ENCODE measurements around the gene PHKB. TPM values are rescaled to one million over a fixed set of nuclear protein-coding genes. Genes with fewer than 3 reads are reported as not detected.

The PHKB gene
- total RNA-seq, 1 donor from 2014 or later: 94.2 TPM

DNA sequence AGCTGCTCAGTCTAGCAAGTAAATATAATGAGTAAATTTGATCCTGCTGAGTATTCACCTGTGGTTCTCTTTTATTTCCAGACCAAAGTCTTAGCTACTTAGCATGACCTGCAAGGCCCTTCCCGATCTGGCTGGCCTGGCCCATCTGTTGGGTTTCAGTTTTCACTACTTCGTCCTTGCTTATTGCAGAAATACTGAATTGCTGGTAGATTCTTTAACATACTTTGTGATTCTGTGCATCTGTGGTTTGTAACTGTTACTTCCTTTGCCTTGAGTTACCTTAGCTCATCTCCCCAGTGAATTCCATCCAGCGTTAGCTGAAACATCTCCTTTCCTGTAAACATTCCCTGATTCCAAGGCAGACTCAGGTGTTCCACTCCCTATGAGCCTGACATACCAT is 131.1 kb downstream of the PHKB start:
- no peak for ATAC-seq
- intact Hi-C loops (cut with DNase I): no loop called here
- no peak for DNase-seq (ENCODE audit: low spot score)

DNA sequence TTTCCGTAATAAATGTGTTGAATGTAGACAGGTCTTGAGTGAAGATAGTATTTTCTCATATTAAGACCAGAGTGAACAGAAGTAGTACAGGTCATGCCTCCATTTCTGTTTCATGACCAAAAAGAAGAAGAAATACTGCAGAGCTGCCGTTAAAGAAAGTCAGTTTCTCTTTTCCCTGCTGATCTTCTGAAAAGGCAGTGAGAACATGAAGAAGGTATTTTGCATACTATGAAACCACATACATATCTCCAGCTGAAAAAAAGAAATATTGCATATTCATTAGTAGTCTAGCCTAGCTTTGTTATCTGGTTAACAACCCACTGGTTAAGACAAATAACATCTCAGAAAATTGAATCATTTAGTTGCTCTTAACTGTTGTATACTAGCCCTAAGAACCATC is 138.4 kb downstream of the PHKB start:
- ATAC-seq (no peak), DNase-seq (ENCODE audit: low spot score) (no peak)
- intact Hi-C loops (cut with DNase I): no loop called here

DNA sequence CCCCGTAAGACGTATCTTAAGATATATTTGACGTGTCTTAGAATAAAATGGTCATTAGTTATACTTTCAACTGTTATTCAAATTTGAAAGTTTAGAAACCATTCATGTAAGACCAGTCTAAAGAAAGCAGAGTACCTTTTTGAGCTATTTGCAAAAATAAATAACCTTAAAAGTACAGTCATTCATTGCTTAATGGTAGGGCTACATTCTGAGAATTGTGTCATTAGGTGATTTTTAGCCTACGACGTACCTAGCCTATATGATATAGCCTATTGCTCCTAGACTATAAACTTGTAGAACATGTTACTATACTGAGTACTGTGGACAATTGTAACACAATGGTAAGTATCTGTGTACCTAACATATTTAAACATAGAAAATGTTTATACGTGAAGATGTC is 139.2 kb downstream of the PHKB start:
- DNase-seq (ENCODE audit: low spot score) (no peak), ATAC-seq (no peak)
- intact Hi-C loops (cut with DNase I): no loop called here

DNA sequence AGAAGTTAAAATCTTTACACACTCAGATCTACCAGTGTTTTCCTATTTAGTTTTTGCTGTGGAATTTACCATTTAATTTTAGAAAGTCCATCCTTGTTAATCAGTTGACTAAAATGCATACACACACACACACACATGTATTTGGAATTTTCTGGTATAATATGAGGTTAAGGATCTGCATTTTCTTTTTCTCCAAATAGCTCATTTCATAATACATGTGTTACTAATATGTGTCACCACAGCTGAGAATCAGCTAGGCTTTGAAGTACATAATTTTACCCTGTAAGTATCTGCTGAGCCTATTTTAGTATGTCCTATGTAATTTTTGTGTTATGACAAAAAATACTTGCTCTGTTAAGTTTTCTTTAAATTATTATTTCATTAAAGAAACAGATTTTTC is 143.2 kb downstream of the PHKB start:
- intact Hi-C loops (cut with DNase I): no loop called here
- ATAC-seq: no peak
- DNase-seq (ENCODE audit: low spot score): no peak

DNA sequence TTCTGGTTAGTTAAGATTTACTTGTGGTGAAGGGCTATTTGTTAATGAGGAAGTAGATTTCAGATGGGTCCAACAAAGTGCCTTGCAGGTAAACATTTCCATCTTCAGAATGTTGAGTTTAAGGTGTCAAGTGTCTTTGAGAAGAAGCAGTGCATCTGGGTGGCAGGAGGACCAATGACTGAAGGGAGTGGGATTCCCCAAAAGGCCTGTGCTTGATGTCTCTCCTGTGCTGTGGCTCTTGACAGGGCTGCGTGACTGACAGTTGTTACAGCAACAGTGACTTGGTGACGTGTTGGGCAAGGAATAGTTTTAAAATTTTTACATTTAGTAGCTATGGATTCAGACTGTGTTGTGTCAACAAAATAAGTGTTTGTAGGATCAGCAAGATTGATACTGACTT is 149.9 kb downstream of the PHKB start:
- ATAC-seq: no peak
- no peak for DNase-seq (ENCODE audit: low spot score)
- intact Hi-C loops (cut with DNase I): no loop called here

- ATAC-seq: no peak
- DNase-seq (ENCODE audit: low spot score): no peak
- intact Hi-C loops (cut with DNase I): no loop called here
Measured at GRCh38 chr16:47611848-47612493, 150.8 kb downstream of the PHKB start.

- DNase-seq (ENCODE audit: low spot score): no peak
- intact Hi-C loops (cut with DNase I): no loop called here
- ATAC-seq: no peak
Measured at GRCh38 chr16:47612711-47613110, 151.6 kb downstream of the PHKB start.

DNA sequence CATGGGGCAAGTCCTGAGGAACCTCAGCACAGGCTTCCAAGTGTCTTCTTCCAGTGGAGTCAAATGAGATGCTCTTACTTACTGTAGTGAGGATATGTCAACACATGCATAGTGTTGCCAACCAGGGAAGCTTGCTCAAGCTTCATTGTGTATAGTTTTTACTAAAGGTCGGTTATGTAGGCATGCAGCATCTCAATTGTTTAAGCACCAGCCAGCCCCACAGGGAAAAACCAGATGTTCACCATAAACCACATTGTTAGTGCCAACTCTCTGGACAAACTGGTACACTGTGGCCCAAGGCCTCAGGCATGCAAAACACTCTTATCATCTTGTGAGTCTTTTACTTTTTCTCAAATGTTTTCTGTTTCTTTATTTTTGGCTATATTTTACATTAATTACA is 152.1 kb downstream of the PHKB start:
- DNase-seq (ENCODE audit: low spot score) (no peak), ATAC-seq (no peak)
- intact Hi-C loops (cut with DNase I): no loop called here

DNA sequence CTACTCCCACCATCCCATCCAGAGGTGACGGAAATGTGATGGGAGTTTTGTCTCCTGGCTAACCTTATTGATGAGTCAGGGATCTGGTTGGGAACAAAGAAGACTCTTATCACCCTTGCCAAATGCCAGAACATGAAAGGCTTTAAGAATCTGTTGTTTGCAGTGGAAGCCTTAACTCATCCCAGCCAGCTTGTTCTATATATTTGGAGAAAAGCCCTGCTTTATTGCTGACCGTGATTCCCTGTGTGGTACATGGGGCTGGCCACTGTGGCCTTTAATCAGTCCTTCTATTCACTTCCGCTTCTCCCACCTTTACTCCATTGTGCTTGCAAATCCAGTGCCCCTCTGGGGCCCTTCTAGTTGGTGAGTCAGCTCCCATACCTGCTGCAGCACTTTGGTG is 156.6 kb downstream of the PHKB start:
- intact Hi-C loops (cut with DNase I): no loop called here

DNA sequence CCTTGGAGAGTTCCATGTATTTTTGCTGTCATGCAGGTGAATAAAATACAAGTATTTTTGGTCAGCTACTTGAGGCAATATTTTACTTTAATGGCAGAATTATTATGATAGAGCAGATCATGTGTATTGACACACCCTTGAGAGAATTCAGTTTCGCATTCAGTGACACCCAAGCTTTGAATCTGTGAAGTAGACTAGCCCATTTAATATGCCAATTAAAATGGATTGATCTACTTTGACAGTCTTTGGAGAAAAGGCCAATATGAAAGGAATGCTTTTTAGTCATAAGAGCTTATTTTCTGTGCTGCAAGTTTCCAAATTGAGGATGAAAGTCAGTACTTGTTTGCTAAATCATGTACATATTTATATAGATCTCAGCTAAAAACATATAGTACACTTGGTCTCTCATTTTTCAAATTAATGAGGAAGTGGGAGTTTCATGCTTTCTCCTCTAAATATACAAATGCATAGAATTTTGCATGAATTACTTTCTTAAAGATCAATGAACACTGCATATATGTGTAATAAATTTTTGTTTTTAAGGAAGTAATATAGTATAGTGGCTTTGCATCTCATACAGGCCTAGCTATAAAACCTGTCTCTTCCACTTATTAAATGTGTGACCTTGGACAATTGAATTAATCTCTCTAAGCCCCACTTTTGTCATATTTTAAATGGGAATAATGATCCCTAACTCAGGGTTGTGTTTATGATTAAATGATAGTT is 161.5 kb downstream of the PHKB start:
- ATAC-seq (no peak), DNase-seq (ENCODE audit: low spot score) (no peak)
- intact Hi-C loops (cut with DNase I): no loop called here

More for the DNA sequence above, 156.6 kb downstream of the PHKB start:
- DNase-seq (ENCODE audit: low spot score): no peak
- no peak for ATAC-seq

DNA sequence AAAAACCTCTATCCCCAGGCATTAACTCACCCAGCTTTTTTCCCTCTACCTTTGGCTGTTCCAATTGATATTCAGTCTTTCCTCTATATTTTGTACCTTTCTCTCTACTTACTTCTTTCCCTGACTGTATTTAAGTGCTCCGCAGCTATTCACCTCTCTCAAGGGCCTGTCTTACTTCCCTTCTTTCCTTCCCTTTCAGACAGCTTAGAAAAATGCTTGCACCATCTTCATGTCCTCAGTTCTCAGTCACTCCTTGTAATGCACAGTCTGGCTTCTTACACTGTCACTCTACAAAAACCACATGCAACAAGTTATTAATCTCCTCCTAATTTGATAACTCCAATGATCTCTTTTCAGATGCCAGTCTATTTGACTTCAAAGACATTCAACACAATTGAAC is 163.4 kb downstream of the PHKB start:
- intact Hi-C loops (cut with DNase I): no loop called here
- DNase-seq (ENCODE audit: low spot score) (no peak), ATAC-seq (no peak)

DNA sequence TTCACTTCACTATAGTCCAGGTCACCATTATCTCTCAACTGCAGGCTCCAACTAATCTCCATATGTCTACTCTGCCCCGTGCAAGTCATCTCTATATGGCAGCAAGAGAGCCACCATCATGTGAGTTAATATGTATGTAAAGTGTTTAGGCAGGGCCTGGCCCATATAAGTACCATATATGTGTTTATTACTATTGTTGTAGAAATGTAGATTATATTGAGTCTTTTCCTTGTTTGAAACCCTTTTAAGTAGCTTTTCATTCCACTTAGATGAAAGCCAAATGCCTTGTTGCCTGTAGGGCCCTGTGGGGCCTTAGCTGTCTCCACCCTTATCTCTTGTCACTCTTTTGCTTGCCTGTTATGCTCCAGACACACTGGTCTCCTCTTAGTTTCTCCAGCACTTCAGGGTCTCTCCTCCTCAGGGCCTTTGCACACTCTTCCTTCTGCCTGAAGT is 164.0 kb downstream of the PHKB start:
- intact Hi-C loops (cut with DNase I): no loop called here
- DNase-seq (ENCODE audit: low spot score) (no peak), ATAC-seq (no peak)

GRCh38 chr16:47626246-47626645 is 165.1 kb downstream of the PHKB start:
- ATAC-seq: no peak
- intact Hi-C loops (cut with DNase I): no loop called here
- no peak for DNase-seq (ENCODE audit: low spot score)

DNA sequence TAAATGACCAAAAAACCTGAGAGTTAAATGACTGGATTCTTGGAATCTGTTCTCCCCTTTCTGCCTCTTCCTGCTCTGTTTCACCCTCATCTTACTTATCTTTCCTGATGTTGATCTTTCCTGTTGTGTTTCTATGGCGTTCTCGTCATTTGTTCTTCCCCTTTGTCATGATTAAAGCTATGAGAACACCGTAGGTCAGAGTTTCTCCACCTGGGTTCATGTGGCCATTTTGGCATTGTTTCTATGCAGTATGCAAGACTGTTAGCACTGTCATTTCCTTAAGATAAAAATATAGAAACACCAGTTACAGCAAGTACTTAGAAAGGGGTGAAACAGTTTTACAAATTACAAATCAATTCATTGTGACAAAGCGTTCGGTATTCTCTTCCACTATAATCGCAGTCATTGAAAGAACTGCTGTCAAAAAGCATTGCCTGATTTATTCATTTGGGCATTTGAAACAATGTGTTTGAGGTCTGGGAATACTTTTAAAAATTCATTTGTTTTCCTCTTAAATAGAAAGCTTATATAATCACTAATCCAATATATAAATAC is 166.0 kb downstream of the PHKB start:
- DNase-seq (ENCODE audit: low spot score) (no peak), ATAC-seq (no peak)
- intact Hi-C loops (cut with DNase I): no loop called here

DNA sequence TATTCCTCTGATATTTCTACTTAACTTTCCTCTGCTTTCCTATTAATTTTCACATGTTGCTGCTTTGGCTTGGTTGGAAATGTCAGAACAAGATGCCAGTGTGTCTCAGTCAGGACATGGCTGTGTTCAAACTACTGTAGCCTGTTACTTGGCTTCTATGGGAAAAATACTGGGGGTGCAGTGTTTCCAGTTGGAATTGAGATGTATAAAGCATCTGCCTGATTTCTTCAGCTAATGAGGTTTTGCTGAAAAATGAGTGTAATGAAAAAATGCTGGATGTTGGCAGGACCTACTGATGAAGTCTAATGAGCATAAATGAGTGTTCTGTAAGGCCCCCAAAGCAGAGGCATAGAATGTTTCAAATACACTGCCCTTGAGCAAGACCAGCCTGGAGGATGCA is 166.6 kb downstream of the PHKB start:
- DNase-seq (ENCODE audit: low spot score) (no peak), ATAC-seq (no peak)
- intact Hi-C loops (cut with DNase I): no loop called here

DNA sequence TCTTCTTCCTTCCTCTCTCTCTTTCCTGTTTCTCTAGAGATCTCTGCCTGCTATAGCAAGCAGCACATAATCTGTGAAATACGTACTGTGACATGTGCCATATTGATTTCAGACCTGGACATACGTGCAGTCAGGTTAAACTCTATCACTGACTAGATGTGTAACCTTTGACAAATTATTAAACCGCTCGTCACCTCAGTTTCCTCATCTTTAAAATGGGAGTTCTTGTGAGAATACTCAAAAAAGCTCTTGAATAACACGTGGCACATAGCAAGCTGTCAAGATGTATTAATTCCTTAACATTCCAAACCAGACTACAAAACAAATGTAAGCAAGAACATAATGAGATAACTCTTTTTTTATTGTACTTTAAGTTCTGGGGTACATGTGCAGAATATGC is 170.0 kb downstream of the PHKB start:
- ATAC-seq (no peak), DNase-seq (ENCODE audit: low spot score) (no peak)
- intact Hi-C loops (cut with DNase I): no loop called here

DNA sequence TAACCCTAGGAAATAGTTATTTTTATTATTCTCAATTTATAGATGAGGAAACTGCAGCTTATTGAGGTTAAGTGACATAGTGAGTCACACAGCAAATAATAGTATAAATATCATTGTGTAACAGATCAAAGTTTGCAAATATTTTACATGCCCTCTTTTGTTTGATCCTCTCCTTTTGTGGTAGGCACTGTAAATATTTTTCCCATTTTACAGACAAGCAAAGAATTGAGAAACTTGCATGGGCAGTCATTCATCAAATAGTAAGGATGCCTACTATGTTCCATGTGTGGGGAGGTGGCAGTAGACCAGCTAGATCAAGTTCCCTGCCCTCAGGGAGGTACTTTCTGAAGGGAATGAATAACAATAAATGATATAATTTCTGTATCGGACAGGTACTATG is 173.0 kb downstream of the PHKB start:
- intact Hi-C loops (cut with DNase I): no loop called here
- DNase-seq (ENCODE audit: low spot score) (no peak), ATAC-seq (no peak)

- intact Hi-C loops (cut with DNase I): no loop called here
- no peak for ATAC-seq
- no peak for DNase-seq (ENCODE audit: low spot score)
Measured at GRCh38 chr16:47634727-47635126, 173.6 kb downstream of the PHKB start.

GRCh38 chr16:47636501-47637099 is 175.5 kb downstream of the PHKB start:
- ATAC-seq (no peak), DNase-seq (ENCODE audit: low spot score) (no peak)
- intact Hi-C loops (cut with DNase I): no loop called here

GRCh38 chr16:47638175-47638574 is 177.0 kb downstream of the PHKB start:
- DNase-seq (ENCODE audit: low spot score): no peak
- intact Hi-C loops (cut with DNase I): no loop called here
- ATAC-seq: no peak
